Subcutaneous abdominal adipose tissue (tissue), 5 donors: Measurements from ENCODE around the gene C1orf167.

ENCODE experiments used
- H3K27ac ChIP-seq: one replicate; pipeline ENCODE4 v1.7.0; 2013; ENCODE audit warnings: low read depth, mild to moderate bottlenecking, inconsistent platforms, low read length, moderate library complexity
- H3K27me3 ChIP-seq, 5 donors: one replicate each; pipeline ENCODE4 v1.7.0; 2013; ENCODE audit warnings: low read length in 5 of 5, inconsistent platforms in 1 of 5; ENCODE audit not compliant: control insufficient read depth in 5 of 5, insufficient read depth in 4 of 5
- H3K36me3 ChIP-seq, 5 donors: one replicate each; pipeline ENCODE4 v1.7.0; 2013; ENCODE audit warnings: low read length in 5 of 5; ENCODE audit not compliant: control insufficient read depth in 5 of 5, insufficient read depth in 5 of 5
- H3K4me1 ChIP-seq, 5 donors: one replicate each; pipeline ENCODE4 v1.7.0; 2013; ENCODE audit warnings: low read length in 5 of 5, mild to moderate bottlenecking in 3 of 5, moderate library complexity in 1 of 5; ENCODE audit not compliant: control insufficient read depth in 5 of 5, insufficient read depth in 5 of 5
- H3K4me3 ChIP-seq, 5 donors: one replicate each; pipeline ENCODE4 v1.7.0; 2013; ENCODE audit warnings: low read length in 5 of 5, low read depth in 1 of 5
- H3K9ac ChIP-seq, 5 donors: one replicate each; pipeline ENCODE4 v1.7.0; 2013; ENCODE audit warnings: low read length in 5 of 5, mild to moderate bottlenecking in 4 of 5, moderate library complexity in 3 of 5
- H3K9me3 ChIP-seq, 5 donors: one replicate each; pipeline ENCODE4 v1.7.0; 2013; ENCODE audit warnings: low read length in 5 of 5; ENCODE audit not compliant: control insufficient read depth in 5 of 5
- donor health status: healthy.
- donor health status: healthy.
- donor health status: healthy.
- donor health status: healthy.
- donor health status: healthy.

C1orf167 gene

DNA sequence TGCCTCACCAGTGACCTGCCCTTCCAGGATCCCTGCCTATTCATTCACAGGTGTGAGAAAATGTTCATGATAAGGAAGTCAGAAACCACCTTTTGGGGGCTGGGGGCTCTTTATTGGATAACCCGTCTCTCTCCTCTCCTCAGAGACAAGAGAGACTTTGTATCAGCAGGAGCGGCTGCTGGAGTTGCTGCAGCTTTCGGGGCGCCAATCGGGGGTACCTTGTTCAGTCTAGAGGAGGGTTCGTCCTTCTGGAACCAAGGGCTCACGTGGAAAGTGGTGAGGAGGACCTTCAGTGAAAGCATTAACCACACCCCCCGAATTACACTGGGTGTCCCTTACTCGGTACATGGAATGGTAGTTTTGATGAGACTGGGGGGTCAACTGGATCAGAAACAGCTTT lies 65.0 kb downstream of the C1orf167 start:
- Histone ChIP-seq H3K9ac (no peak overlapping the region), H3K4me3 (no peak overlapping the region), H3K9me3 (no peaks in the 10 kb centered on the region), H3K4me1 (peaks cover 0 to 1% (median 0%) of the 10 kb centered on the region in 5 donors), H3K27me3 (no peaks in the 10 kb centered on the region), H3K27ac (no peak overlapping the region), H3K36me3 (peaks cover 5 to 92% (median 86%) of the 10 kb centered on the region in 5 donors)

DNA sequence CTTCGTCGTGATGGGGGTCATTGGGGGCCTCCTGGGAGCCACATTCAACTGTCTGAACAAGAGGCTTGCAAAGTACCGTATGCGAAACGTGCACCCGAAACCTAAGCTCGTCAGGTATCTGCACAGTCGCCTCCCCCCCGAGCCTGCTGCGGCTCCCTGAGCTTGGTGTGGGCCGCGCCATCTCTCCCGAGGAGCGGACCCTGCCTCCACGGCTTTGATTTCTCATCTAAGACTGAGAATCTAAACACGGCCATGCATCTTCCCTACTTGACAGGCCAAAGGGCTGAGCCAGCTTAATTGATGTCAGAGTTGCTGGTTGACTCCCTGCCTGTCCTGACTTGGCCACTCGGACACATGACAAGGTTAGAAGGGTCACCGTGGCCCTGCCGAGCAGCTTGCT lies 66.5 kb downstream of the C1orf167 start:
- H3K4me3 ChIP-seq, result no peak overlapping the region
- H3K36me3 ChIP-seq, result peaks cover 3 to 93% (median 89%) of the 10 kb centered on the region in 5 donors
- no peak overlapping the region for H3K27ac ChIP-seq
- H3K9ac ChIP-seq, result no peak overlapping the region
- no peaks in the 10 kb centered on the region for H3K27me3 ChIP-seq
- no peaks in the 10 kb centered on the region for H3K9me3 ChIP-seq
- H3K4me1 ChIP-seq, result no peaks in the 10 kb centered on the region

GRCh38 chr1:11831945-11832725 lies 70.1 kb downstream of the C1orf167 start:
- Histone ChIP-seq H3K4me3 (no peak overlapping the region), H3K9ac (no peak overlapping the region), H3K27me3 (no peaks in the 10 kb centered on the region), H3K27ac (no peak overlapping the region), H3K9me3 (no peaks in the 10 kb centered on the region), H3K36me3 (peaks cover 0 to 95% (median 90%) of the 10 kb centered on the region in 5 donors), H3K4me1 (no peaks in the 10 kb centered on the region)

GRCh38 chr1:11833497-11833896 lies 71.5 kb downstream of the C1orf167 start:
- Histone ChIP-seq H3K27ac (no peak overlapping the region), H3K4me3 (no peak overlapping the region), H3K36me3 (peaks cover 0 to 95% (median 90%) of the 10 kb centered on the region in 5 donors), H3K9ac (no peak overlapping the region), H3K9me3 (no peaks in the 10 kb centered on the region), H3K4me1 (no peaks in the 10 kb centered on the region), H3K27me3 (no peaks in the 10 kb centered on the region)

DNA sequence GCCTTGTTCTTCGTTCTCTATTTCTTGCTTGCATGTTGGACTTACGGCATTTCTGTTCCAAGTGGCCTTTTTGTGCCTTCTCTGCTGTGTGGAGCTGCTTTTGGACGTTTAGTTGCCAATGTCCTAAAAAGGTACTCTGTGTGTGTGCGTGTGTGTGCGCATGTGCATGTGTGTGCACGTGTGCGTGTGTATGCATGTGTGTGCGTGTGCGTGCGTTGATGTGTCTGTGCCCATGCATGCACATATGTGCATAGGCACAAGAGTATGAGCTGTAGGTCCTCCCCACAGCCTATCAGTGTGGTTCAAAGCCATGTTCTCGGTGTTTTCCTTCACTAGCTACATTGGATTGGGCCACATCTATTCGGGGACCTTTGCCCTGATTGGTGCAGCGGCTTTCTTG lies 71.9 kb downstream of the C1orf167 start:
- H3K4me1 ChIP-seq, result no peaks in the 10 kb centered on the region
- H3K27ac ChIP-seq, result no peak overlapping the region
- no peaks in the 10 kb centered on the region for H3K9me3 ChIP-seq
- H3K9ac ChIP-seq, result peak overlapping the region in 1 of 5 donors; percentile 17
- no peaks in the 10 kb centered on the region for H3K27me3 ChIP-seq
- H3K4me3 ChIP-seq, result no peak overlapping the region
- H3K36me3 ChIP-seq, result peaks cover 0 to 92% (median 90%) of the 10 kb centered on the region in 5 donors

DNA sequence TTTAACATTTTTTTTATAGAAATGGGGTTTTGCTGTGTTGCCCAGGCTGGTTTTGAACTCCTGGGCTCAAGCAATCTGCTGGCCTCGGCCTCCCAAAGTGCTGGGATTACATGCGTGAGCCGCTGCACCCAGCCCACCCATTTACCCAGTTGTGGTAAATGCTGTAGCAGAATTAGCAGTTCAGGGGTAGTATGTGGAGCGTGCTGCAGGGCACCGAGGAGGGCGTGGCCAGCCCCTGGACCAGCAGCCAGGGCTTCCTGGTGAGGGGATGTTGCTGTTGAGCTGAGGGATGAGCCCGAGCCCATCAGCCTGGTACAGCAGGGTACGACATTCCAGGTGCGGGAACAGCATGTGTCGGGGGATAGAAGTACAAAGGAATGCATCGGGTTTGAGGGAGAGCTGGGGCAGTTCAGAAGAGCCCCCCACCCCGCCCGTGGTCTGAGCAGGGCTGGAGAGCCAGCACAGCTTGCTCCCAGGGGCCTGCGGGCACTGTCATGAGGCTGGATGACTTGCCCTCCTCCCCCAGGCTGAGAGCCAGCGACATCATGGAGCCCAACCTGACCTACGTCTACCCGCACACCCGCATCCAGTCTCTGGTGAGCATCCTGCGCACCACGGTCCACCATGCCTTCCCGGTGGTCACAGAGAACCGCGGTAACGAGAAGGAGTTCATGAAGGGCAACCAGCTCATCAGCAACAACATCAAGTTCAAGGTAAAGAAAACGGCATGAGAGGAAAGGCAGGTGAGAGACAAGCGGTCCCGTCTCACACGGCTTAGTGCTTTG lies 73.6 kb downstream of the C1orf167 start:
- H3K9me3 ChIP-seq, result no peaks in the 10 kb centered on the region
- no peak overlapping the region for H3K27ac ChIP-seq
- no peaks in the 10 kb centered on the region for H3K4me1 ChIP-seq
- H3K27me3 ChIP-seq, result no peaks in the 10 kb centered on the region
- no peak overlapping the region for H3K9ac ChIP-seq
- peaks cover 0 to 93% (median 90%) of the 10 kb centered on the region in 5 donors for H3K36me3 ChIP-seq
- no peak overlapping the region for H3K4me3 ChIP-seq

DNA sequence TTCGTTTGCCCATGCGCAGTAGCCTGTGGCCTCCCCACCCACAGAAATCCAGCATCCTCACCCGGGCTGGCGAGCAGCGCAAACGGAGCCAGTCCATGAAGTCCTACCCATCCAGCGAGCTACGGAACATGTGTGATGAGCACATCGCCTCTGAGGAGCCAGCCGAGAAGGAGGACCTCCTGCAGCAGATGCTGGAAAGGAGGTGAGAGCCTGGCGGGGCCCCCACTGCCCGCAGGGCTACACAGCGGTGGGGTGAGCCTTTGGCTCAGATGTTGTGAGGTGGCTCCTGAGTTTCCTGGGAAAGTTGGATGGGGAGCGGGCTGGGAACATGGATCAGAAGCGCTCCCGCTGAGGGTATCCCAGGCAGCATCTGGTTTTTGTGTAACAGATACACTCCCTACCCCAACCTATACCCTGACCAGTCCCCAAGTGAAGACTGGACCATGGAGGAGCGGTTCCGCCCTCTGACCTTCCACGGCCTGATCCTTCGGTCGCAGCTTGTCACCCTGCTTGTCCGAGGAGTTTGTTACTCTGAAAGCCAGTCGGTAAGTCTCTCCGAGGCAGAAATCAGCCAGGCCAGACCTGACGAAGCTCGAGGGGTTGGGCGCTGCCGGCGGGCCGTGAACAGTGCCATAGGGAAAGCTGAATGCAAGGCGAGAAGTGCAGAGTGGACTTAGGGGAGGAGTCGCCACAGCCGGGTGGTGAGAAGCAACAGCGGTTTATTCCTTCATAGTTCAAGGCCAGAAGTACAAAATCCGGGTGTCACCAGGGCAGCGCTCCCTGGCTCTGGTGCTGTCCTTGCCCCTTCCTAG lies 75.2 kb downstream of the C1orf167 start:
- Histone ChIP-seq H3K4me1 (peaks cover 0 to 4% (median 0%) of the 10 kb centered on the region in 5 donors), H3K27ac (no peak overlapping the region), H3K27me3 (no peaks in the 10 kb centered on the region), H3K4me3 (no peak overlapping the region), H3K9me3 (no peaks in the 10 kb centered on the region), H3K9ac (no peak overlapping the region), H3K36me3 (peaks cover 7 to 97% (median 96%) of the 10 kb centered on the region in 5 donors)

GRCh38 chr1:11837767-11838348 lies 75.9 kb downstream of the C1orf167 start:
- no peaks in the 10 kb centered on the region for H3K9me3 ChIP-seq
- no peak overlapping the region for H3K27ac ChIP-seq
- no peak overlapping the region for H3K4me3 ChIP-seq
- no peak overlapping the region for H3K9ac ChIP-seq
- H3K27me3 ChIP-seq, result no peaks in the 10 kb centered on the region
- H3K36me3 ChIP-seq, result peaks cover 7 to 97% (median 96%) of the 10 kb centered on the region in 5 donors
- H3K4me1 ChIP-seq, result peaks cover 0 to 7% (median 0%) of the 10 kb centered on the region in 5 donors

- Histone ChIP-seq H3K4me1 (peaks cover 0 to 12% (median 0%) of the 10 kb centered on the region in 5 donors), H3K36me3 (peaks cover 7 to 93% (median 92%) of the 10 kb centered on the region in 5 donors), H3K4me3 (no peak overlapping the region), H3K27ac (no peak overlapping the region), H3K27me3 (no peaks in the 10 kb centered on the region), H3K9ac (no peak overlapping the region), H3K9me3 (no peaks in the 10 kb centered on the region)
These were observed 76.6 kb downstream of the C1orf167 start for GRCh38 chr1:11838349-11839272.
